HK-2 (cell line): Measurements from ENCODE around the gene MIR17HG.
A peak's percentile ranks its signal among the peaks of the same experiment; 100 is the strongest.
"Not testable (repeated sequence)": the region's sequence is repeated elsewhere in the genome, so short reads cannot be mapped to it uniquely, and the experiment has no call there.

ENCODE experiments used
- DNase-seq: peaks from one replicate; pipeline ENCODE4 v3.0.0-alpha.2; 2018; ENCODE audit not compliant: unreplicated experiment

MIR17HG gene

DNA sequence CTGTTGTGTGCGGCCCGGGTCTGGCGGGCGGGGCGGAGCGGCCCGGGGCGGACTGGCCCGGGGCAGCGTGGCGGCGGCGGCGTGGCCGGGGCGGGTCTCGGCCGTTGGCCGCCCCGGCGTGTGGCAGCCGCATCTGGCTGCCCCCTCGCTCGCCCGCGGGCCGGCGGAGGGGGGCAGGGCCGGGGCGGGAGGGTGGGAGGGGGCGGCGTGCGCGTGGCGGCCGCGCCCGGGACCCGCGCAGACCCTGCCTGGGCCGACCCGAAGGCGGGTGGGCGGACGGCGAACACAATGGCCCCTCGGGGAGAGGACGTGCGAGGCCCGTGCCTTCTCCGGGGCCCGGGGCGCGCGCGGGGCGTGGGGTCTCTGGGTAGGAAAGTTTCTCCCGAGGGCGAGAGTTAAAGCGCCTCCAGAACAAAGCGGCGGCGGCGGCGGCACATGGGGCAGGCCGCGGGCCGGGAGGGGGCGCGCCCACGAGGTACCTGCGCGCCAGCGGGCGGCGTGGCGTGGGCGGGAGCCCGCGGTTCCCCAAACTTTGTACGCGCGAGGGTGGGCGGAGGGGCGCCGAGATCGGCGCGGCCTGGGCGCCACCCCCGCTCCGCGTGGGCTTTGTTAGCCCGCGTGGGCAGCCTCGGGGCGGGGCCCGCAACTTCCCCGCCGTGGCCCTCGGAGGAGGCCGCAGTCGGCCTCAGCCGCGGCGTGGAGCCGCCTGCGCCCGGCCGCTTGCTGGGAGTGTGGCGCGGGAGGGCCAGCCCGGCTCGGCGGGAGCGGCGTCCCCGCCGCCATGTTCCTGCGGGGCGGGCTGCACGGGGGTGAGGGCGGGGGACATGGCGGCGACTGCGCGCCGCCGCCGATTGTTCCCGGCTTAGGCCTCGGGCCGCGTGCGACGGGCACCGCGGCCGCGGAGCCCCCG, 764 bp downstream of the MIR17HG start:
- DNase-seq, result peak; percentile 26

DNA sequence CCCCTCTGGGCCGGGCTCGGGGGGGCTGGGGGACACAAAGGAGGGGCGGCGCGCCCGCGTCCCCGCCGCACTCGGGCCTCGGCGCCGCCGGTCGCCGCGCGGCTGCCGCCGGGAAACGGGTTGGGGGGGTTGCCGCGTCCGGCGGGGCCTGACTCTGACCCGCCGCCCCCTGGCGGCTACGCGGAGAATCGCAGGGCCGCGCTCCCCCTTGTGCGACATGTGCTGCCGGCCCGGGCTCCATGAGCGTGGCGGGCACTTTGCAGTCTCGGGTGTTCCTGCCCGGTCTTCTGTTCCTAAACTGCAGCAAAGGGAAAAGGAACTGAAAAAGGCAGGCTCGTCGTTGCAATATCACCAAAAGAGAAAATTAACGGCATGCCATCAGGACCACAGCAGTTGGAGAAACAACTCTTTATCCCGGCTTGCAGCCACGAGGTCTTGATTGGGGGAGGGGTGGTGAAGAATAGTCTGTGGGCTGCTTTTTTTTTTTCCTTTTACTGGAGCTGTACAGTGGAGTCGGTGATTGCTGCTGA, 1.5 kb downstream of the MIR17HG start:
- peak; percentile 84 for DNase-seq

DNA sequence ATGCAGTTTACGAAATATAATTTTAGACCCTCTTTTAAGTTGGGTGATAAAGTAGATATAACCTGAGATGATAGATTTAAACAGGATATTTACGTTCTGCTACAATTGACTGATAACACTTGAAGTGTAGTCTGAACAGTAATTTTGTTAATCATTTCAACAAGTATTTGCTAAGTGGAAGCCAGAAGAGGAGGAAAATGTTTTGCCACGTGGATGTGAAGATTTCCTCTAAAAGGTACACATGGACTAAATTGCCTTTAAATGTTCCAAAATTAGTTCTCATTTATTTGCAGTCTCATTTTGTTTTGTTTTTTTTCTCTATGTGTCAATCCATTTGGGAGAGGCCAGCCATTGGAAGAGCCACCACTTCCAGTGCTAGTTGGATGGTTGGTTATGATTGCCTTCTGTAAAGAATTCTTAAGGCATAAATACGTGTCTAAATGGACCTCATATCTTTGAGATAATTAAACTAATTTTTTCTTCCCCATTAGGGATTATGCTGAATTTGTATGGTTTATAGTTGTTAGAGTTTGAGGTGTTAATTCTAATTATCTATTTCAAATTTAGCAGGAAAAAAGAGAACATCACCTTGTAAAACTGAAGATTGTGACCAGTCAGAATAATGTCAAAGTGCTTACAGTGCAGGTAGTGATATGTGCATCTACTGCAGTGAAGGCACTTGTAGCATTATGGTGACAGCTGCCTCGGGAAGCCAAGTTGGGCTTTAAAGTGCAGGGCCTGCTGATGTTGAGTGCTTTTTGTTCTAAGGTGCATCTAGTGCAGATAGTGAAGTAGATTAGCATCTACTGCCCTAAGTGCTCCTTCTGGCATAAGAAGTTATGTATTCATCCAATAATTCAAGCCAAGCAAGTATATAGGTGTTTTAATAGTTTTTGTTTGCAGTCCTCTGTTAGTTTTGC, 2.8 kb downstream of the MIR17HG start:
- DNase-seq, result no peak

DNA sequence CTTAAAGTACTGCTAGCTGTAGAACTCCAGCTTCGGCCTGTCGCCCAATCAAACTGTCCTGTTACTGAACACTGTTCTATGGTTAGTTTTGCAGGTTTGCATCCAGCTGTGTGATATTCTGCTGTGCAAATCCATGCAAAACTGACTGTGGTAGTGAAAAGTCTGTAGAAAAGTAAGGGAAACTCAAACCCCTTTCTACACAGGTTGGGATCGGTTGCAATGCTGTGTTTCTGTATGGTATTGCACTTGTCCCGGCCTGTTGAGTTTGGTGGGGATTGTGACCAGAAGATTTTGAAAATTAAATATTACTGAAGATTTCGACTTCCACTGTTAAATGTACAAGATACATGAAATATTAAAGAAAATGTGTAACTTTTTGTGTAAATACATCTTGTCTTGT, 3.6 kb downstream of the MIR17HG start:
- no peak for DNase-seq

DNA sequence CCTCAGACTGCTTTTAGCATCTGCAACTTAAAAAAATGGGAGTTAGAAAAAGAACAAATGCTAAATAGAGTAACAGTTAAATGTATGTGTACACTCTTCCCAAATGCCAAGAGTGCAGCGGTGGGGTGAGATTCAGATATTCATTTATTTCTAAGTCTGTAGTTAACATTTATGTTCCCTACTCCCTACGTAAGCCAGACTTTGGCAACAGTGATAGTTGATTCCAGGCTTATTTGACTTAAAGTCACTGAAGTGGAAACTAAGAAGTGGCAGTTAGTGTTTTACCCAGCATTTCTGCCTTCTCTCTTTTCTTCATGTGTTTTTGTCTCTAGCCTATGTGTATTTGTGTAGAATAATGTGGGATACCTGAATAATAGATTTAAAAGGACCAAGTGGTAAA, 4.5 kb downstream of the MIR17HG start:
- DNase-seq, result no peak

DNA sequence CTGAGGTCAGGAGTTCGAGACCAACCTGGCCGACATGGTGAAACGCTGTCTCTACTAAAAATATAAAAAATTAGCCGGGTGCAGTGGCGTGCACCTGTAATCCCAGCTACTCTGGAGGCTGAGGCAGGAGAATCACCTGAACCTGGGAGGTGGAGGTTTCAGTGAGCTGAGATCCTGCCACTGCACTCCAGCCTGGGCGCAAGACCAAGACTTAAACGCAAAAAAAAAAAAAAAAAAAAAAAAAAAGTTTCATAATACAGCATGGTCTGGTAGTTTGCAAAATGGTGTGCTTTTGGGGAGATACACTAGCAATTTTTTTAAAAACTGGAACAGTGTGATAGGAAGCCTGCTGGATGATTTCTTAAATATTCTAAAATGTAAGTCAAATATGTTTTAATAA, 5.4 kb downstream of the MIR17HG start:
- DNase-seq, result not testable (repeated sequence)

DNA sequence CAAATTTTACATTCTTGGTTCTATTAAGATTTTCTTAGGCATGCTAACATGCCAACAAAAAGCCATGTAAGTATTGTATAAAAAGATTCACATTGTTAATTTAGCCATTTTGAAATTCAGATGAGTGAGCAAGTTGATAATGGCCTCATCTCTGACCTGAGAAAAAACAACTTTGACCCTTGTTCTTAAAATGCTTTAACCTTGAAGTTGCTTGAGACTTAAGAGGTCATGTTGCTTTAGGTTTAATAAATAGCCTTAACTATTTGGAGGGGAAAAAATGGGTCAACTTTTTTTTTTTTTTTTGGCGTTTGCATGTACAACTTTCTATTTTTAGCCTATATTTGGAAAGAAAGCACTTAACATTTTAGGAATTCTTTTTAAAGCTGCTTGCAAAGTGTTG, 6.0 kb downstream of the MIR17HG start:
- DNase-seq, result no peak

DNA sequence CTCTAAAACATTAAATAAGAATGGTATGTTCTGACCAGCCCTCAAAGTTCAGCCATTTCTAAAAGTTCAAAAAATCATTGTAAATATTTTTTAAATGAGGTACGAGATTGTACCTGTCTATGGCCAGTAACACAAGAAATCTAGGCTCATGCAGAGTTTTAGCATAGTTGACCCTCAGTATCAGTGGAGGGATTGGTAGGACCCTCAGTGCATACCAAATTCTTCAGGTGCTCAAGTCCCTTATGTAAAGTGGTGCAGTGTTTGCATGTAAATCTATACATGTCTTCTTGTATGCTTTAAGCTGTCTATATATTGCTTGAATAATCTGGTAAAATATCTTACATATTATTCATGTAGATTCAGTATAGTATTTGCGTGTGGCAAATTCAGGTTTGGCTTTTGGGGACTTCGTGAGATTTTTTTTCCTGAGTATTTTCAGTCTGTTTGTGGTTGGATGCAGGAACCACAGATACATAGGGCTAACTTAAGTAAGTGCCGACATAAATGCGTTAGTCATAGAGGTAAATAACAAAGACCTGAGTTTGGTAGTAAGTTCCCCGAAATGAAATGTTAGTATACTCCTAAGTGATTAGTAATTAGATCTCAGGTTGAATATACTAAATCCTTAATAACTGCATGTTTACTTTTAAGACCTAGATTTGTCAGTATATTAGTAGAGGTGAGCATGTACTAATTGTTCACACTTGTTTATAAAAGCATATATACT, 7.8 kb downstream of the MIR17HG start:
- DNase-seq, result no peak

DNA sequence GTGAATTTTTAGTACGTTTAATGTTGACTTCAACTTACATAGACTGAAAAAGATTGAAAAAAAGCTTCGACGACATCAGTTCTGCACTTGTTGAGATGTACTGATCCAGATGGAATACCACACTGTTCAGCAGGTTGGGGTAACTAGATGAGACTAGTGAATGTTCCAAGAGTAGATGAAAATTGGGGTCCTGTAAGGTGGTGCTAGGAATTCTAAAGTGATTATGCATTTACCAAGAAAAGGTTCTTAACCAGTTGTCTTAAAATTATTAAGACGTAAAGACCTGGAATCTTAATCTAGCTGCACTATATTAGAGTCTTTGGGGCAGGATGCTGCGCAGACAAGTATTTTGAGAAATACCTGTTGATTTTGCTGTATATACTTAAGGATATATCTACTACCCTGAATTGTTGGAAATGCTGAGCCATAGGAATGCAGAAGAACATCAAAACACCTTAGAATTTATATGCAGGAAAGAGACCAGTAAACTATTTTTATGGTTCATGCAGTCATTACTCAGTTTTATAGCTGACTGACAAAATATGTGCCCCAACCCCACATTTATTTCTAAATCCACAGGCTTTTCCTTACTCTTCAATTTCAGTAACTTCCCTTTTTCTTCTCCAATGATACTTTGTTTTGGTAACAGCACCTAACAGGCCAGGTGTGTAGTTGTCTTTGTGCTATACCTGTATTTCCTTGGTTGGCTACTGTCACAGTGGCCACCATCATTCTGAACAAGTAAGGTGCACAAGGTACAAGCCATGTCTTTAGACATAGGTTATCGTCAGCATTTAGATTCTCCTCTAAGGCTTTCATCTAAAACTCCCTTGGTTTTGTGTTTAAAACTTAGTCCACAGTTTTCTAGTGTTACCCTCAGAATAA, 8.6 kb downstream of the MIR17HG start:
- no peak for DNase-seq

DNA sequence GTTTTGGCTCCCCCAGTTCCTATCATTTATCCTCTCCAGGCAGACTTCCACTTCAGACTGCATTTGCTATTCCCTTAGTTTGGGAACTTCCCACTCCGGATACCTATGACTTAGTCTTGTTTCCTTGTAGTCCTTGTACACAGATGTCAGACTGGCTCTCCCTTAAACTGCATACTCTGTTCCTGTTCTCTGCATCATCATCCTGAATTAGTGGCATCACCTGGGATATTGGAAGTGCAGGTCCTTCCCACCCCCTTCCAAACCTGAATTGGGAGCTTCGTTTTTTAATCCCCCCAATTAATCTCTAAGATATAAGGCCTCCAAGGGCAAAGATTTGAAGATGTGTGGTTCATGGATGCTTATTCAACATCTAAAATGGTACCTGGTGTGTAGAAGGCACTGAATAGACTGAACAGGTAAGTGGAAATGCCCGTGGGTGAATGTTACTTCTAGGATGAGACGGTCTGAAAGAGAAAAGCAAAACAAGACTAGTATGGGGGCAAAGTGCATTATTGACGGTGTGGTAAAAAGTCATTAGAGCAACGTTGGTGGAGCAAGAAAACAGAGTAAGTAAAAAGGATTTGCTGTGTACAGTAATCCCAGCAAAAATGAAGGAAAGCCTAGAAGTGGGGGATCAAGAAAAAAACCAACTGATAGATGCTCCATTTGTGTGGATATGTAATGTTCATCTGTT, 9.6 kb downstream of the MIR17HG start:
- DNase-seq, result no peak

DNA sequence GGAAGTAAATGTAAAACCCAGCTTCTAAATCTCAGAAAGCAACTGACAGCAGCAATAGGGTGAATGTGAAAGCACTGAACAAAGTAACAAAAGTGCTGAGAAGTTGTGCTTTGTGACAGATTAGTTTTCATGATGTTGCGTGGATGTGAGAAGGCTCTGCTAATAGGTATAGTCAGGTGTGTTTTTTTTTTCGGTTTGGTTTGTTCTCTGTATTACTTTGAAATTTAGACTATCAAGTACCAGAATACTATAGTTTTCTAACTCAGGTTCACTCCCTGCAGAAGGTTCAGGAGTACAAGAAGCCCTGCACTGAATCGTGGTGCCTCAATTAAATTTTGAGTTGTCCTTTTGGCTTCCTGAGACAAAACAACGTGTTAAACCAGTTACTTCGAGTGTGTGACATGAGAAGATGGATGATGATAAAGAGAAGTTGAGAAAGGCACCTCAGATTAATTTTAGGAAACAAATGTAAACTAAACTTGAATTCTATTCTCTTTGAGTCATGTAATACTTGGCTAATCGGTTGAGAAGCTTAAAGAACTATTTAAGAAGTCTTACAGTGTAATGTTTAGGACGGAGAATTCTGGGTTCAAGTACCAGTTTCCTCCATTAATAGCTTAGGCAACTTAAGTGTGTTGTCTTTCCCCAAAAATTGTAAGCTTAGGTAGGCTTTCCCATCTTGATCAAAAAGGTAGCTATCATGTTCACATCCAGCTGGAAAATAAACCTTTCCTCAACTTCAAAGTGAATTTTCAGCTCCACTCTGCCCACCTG, 10.3 kb downstream of the MIR17HG start:
- DNase-seq, result no peak

DNA sequence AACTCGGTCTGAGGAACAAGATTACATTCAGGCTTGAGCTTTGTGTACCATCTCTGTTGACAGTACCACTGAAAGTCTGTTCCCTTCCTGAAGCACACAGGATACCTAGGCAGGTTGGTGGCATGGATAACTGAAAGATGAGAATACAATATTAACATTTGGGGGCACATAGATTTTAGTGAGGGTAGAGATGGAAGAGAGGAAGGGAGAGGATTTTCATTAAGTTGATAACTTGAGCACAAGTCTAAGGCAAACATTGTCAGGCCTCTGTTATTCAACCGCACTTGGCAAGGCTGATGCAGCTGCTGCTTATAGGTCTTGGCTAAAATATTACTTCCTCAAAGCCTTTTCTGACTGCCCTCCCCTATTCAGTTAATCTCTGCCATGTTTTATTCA, 10.9 kb downstream of the MIR17HG start:
- no peak for DNase-seq

DNA sequence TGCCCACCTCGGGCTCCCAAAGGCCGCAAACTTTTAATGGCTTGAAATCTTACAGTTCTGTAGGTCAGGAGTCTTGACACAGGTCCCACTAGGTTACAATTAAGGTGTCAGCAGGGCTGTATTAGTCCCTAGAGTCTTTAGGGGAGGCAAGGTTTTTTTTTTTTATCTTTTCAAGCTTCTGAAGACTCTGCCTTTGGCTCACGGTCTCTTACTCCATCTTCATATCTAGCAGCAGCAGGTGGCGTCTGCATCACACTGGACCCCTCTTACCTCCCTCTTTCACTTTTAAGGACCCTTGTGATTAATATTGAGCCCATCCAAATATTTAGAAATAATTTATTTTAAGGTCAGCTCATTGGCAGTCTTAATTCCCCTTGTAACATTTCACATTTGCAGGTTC, 11.6 kb downstream of the MIR17HG start:
- DNase-seq, result no peak

DNA sequence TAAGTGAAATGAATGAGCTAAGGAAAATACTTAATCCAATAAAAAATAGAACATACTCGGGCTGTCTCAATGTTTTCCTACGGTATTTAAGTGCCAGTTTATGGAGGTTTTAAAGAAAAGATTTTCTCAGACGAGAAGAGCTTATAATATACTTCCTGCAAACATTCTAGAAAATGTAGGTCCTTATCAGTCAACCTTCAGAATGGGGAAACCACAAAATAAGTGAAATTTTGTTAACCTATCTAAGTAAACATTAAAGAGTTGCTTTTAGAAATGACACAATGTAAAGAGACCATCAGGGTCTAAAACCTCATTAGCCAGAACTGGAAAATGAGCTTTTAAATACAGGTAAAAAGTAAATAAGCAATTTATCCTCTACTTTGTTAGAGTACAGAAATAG, 12.1 kb downstream of the MIR17HG start:
- DNase-seq, result no peak

DNA sequence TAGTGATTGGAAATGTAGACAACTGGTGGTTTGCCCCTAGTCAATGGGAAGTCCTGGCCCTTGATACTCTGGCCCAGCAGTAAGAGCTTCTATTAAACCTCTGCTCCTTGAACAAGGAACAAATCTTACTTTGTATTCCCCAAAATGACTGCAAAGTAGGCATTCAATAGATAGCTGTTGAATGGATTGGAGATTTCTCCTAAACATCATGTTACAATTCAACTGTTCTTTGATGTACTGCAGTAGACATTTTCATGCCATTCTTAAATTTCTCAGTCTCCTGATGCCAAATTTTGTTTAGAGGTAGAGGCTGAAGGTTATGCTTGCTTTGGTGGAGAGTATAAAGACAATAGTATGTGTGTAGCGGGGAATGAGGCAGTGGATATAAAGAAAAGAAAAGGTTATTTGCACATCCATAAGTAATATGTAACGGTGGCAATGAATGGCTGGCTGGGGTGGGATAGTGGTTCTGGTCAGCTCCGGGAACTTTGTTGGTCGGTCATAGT, 12.8 kb downstream of the MIR17HG start:
- DNase-seq, result no peak

DNA sequence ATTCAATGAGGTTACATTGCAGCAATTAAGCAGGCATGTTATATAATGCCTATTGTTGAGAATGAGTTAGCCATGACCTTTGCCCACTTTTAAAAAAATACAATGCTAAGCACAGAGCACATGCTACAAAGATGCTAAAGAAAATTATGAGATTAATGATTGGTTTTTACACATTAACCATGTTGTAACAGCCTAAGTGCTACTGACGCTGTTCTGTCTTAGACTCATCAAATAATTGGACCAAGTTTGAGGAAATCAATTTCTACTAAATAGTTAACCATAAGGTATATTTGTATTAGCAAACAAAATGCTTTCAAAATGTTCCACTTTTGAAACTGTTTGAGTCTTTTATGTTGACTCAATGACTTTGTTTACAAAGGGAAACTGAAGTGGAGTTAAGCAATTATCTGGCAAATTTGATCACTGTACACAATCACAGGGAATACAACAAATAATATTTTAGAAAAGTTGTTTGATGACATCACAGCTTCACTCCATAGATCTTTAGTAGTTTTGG, 14.3 kb downstream of the MIR17HG start:
- DNase-seq, result no peak

DNA sequence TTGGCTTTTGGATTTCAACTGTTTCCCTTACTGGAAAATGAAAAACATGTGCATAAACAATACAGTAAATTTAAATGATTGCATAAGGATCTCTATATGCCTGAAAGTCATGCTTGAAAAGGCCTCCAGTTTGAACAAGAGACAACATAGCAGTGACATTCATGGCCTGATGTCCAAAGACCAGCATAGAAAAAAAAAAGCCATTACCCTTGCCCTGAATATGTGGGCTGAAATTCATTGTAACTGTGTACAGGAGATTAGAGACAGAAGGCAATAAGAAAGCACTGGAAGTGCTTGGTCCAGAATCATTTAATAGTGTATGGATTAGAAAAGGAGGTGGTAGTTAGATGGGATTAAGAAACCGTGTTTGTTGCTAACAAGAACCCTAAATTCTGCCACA, 15.4 kb downstream of the MIR17HG start:
- no peak for DNase-seq

DNA sequence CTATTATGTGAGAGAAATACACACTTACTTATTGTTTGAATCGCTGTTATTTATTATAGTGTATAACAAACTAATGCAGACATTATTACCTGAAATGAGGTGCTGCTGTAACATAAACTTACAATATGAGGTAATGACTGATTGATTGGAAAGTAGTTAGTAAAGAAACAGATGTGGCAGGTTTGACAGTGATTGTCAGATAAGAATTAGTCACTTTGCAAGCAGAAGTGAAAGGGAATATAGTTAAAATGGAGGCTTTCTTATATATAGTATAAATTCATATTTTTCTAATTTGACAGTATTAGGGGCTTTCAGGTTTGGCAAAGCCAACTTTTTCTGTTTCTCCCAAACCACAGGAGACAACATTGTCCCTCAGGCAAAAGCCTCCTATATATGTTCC, 20.6 kb downstream of the MIR17HG start:
- DNase-seq, result no peak
